Stimulated activated CD8-positive, alpha-beta memory T cell treated with anti-CD3 and anti-CD28 coated beads, Interleukin-4, amount 100 ng/mL, for 48 hours (primary cell): Measurements from ENCODE around the gene OLFML3.

Experiments
- DNase-seq: peaks from one replicate; pipeline ENCODE4 v3.0.0-alpha.2; 2020

The OLFML3 gene

GRCh38 chr1:113950908-113951307, 28.4 kb upstream of the OLFML3 start:
- no peak for DNase-seq

- DNase-seq: no peak
Observed at GRCh38 chr1:113951719-113952118, 27.6 kb upstream of the OLFML3 start.

- no peak for DNase-seq
Observed at GRCh38 chr1:113957984-113958383, 21.3 kb upstream of the OLFML3 start.

- DNase-seq: no peak
Observed at GRCh38 chr1:113958691-113959090, 20.6 kb upstream of the OLFML3 start.

GRCh38 chr1:113963281-113963906, 15.9 kb upstream of the OLFML3 start:
- DNase-seq: no peak

GRCh38 chr1:113965703-113966412, 13.4 kb upstream of the OLFML3 start:
- DNase-seq: no peak

- no peak for DNase-seq
Observed at GRCh38 chr1:113972954-113973353, 6.3 kb upstream of the OLFML3 start.

GRCh38 chr1:113975211-113975895, 3.9 kb upstream of the OLFML3 start:
- no peak for DNase-seq

- DNase-seq: no peak
Observed at GRCh38 chr1:113976609-113977278, 2.5 kb upstream of the OLFML3 start.

- DNase-seq: no peak
Observed at GRCh38 chr1:113977906-113978305, 1.4 kb upstream of the OLFML3 start.

GRCh38 chr1:113980110-113980509, 836 bp downstream of the OLFML3 start:
- DNase-seq: no peak

- no peak for DNase-seq
Observed at GRCh38 chr1:113981962-113982931, 3.0 kb downstream of the OLFML3 start.

GRCh38 chr1:113982949-113983348, 3.7 kb downstream of the OLFML3 start:
- no peak for DNase-seq

GRCh38 chr1:113983391-113983790, 4.1 kb downstream of the OLFML3 start:
- no peak for DNase-seq

GRCh38 chr1:113983826-113984225, 4.6 kb downstream of the OLFML3 start:
- no peak for DNase-seq

GRCh38 chr1:113984710-113985109, 5.4 kb downstream of the OLFML3 start:
- no peak for DNase-seq

- no peak for DNase-seq
Observed at GRCh38 chr1:113986802-113987201, 7.5 kb downstream of the OLFML3 start.

GRCh38 chr1:113987259-113987658, 8.0 kb downstream of the OLFML3 start:
- no peak for DNase-seq

- DNase-seq: no peak
Observed at GRCh38 chr1:113990530-113990929, 11.3 kb downstream of the OLFML3 start.

GRCh38 chr1:113990961-113991360, 11.7 kb downstream of the OLFML3 start:
- no peak for DNase-seq

- no peak for DNase-seq
Observed at GRCh38 chr1:113991467-113991997, 12.3 kb downstream of the OLFML3 start.

GRCh38 chr1:113993072-113993471, 13.8 kb downstream of the OLFML3 start:
- no peak for DNase-seq
